HL-60 (cell line): ENCODE measurements around the gene UBE2V1.

Source experiments
- DNase-seq, 2 experiments: peaks; one replicate each; pipeline ENCODE4 v3.0.0-alpha.2; 2010 to 2020; ENCODE audit warnings: low read depth in 1 of 2, low spot score in 1 of 2
- H3K27ac ChIP-seq: fragments of 250-450 bp; sonication (Bioruptor Pico); replicated peaks from 2 replicates; pipeline ENCODE4 v1.5.1; 2020; ENCODE audit warnings: mild to moderate bottlenecking, moderate library complexity
- H3K27me3 ChIP-seq: fragments of 250-450 bp; sonication (Bioruptor Pico); 2 replicates; pipeline ENCODE4 v1.5.1; 2021; ENCODE audit warnings: mild to moderate bottlenecking, moderate library complexity; ENCODE audit not compliant: insufficient read depth, poor library complexity, severe bottlenecking
- H3K4me3 ChIP-seq: replicated peaks from 2 replicates; pipeline ENCODE4 v1.5.1; 2011; ENCODE audit warnings: mild to moderate bottlenecking, control low read depth, low read length; ENCODE audit not compliant: insufficient read depth
- CTCF ChIP-seq: IDR thresholded peaks from one replicate; pipeline ENCODE4 v1.5.1; 2011; ENCODE audit warnings: low read length, control low read depth, inconsistent platforms; ENCODE audit not compliant: insufficient read depth
- GABPA ChIP-seq: IDR thresholded peaks from 2 replicates; pipeline ENCODE4 v1.6.1; 2012; ENCODE audit warnings: low read depth
- POLR2AphosphoS5 ChIP-seq: IDR thresholded peaks from 2 replicates; pipeline ENCODE4 v1.6.1; 2012; ENCODE audit warnings: low read depth
- REST ChIP-seq: IDR thresholded peaks from 2 replicates; pipeline ENCODE4 v1.6.1; 2012; ENCODE audit warnings: low read depth; ENCODE audit not compliant: insufficient replicate concordance
- SPI1 ChIP-seq: IDR thresholded peaks from 2 replicates; pipeline ENCODE4 v1.6.1; 2012; ENCODE audit warnings: low read depth, mild to moderate bottlenecking, borderline replicate concordance

The UBE2V1 gene

GRCh38 chr20:50141018-50141675 lies 28.2 kb upstream of the UBE2V1 start:
- H3K4me3 ChIP-seq = no peak overlapping the region
- H3K27me3 ChIP-seq = no peaks in the 10 kb centered on the region
- no peak overlapping the region for H3K27ac ChIP-seq
- TF ChIP-seq CTCF (no peak), POLR2AphosphoS5 (no peak), GABPA (no peak), REST (no peak), SPI1 (no peak)
- DNase-seq = no peak

DNA sequence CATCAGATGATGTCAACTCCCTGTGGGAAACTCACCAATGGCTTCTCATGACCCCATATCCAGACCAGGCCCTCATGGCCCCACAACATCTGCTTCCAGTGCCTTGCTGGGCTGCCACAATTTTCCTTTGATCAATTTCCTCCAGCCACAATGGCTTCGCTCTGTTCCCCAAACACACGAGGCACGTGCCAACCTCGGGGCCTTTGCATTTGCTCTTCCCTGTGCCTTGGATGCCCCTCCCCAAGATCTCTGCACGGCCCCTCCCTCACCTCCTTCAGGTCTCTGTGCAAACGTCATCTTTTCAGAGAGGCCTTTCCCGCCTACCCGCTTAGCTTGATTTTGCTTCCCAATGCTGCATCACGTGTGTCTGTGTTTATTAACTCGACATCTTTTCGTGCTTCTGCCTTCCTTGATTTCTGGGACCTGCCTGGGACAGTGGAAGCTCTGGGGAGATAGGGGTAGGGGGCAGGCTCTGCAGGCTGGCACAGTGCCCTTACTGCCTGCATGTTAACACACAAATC lies 27.4 kb upstream of the UBE2V1 start:
- no peak for TF ChIP-seq POLR2AphosphoS5
- no peak for TF ChIP-seq GABPA
- TF ChIP-seq REST = no peak
- no peak for TF ChIP-seq CTCF
- no peak for TF ChIP-seq SPI1

GRCh38 chr20:50138479-50139393 lies 25.8 kb upstream of the UBE2V1 start:
- Histone ChIP-seq H3K4me3 (no peak overlapping the region), H3K27ac (no peak overlapping the region), H3K27me3 (no peaks in the 10 kb centered on the region)
- no peak for TF ChIP-seq GABPA
- no peak for TF ChIP-seq REST
- TF ChIP-seq SPI1 = no peak
- no peak for TF ChIP-seq CTCF
- no peak for TF ChIP-seq POLR2AphosphoS5
- DNase-seq = no peak

More for the DNA sequence above, 27.4 kb upstream of the UBE2V1 start:
- H3K27me3 ChIP-seq = no peaks in the 10 kb centered on the region
- H3K4me3 ChIP-seq = no peak overlapping the region
- H3K27ac ChIP-seq = no peak overlapping the region
- no peak for DNase-seq
